GM21576 (cell line): Measurements from ENCODE around the gene MOSMO.
"Not testable (repeated sequence)": the region's sequence is repeated elsewhere in the genome, so short reads cannot be mapped to it uniquely, and the experiment has no call there.

Experiments
- ATAC-seq: cut with Tn5 transposase; IDR thresholded peaks from one replicate; pipeline ENCODE4 v1.9.1; 2021; ENCODE audit warnings: mild to moderate bottlenecking, moderate library complexity; ENCODE audit not compliant: unreplicated experiment

Gene MOSMO

DNA sequence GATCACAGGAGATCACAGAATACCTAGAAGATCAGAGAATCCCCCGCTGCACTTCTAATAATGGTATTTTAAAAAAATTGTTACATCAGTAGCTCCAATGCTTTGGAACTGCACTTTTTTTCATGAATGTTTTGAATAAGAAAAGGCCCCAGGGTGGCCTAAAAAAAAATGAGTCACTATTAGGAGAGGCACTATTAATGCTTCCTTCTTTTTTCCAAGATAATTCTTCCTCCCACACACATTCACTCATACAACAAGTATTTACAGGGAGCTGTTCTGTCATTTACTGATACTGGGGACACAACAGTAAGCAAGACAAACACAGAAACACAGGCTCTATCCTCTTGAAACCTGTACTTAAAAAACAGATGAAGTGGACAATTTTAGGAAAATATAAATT is 6.3 kb upstream of the MOSMO start:
- ATAC-seq = no peak

- not testable (repeated sequence) for ATAC-seq
These were observed 5.9 kb upstream of the MOSMO start for GRCh38 chr16:22002047-22002446.

DNA sequence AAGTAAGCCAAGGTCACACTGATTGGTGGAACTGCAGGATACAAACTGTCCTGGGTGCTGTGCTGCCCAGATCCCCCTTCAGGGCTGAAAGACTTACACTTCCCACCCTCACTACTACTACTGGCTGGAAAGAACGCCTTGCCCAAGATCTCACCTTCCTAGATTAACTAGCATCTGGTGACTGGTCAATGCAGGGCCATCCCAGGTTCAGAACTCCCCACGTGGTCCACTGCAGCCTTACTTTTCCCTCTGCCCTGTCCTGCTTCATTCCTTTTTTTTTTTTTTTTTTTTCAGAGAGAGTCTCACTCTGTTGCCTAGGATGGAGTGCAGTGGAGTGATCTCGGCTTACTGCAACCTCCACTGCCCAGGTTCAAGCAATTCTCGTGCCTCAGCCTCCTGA is 4.7 kb upstream of the MOSMO start:
- no peak for ATAC-seq

DNA sequence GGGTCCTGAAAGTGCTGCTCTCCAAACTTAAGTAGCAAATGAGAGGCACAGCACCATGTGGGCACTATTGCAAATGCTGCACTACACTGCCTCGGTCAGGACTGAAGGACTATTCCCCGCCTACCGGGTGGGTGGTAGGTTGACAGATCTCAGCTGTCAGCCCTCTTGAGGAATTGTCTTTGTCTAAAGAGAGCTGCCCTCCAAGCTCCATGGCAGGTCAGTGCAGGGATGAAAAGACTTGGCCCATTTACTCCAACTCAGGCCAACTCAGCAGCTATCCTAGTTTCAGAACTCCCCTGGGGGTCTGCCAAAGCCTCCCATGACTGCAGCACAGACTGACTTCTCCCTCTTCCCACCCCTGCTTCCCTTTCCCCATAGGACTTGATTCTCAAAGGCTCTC is 3.6 kb upstream of the MOSMO start:
- ATAC-seq = no peak

- no peak for ATAC-seq
These were observed 2.2 kb upstream of the MOSMO start for GRCh38 chr16:22005746-22006145.

DNA sequence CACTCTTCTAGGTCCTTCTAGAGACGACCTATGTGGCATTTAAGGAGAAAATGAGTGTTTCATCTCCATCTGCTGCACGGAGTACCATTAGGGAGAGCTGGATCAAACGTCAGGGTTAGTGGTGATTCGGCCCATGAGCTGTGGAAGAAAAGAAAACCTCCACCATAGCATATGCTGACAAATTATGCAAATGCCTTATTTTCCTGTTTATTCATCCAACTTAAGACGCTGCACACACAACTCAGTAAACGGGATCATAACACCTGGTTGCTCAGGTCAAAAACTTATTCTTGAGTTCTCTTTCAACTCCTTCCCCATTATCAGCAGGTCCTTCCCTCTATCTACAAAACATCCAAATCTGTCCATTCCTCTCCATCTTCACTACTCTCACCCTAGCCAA is 1.3 kb upstream of the MOSMO start:
- ATAC-seq = no peak

DNA sequence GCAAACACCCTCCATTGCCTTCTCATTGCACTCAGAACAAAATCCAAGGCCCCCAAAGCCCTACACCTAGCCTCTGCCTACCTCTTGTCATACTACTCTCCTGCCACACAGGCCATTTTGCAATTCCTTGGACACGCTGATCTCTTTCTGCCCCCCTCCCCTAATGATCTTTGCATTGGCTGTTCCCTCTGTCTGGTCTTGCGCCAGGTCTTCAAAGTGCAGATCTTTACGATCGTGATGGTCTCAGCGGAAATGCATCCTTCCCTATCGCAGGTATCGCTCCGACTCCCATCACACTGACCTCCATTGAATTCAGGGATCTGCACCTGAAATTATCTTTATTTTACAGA is 777 bp upstream of the MOSMO start:
- no peak for ATAC-seq

- ATAC-seq = peak; percentile 19
These were observed 526 bp downstream of the MOSMO start for GRCh38 chr16:22008215-22009059.

- ATAC-seq = no peak
These were observed 3.0 kb downstream of the MOSMO start for GRCh38 chr16:22010902-22011301.

DNA sequence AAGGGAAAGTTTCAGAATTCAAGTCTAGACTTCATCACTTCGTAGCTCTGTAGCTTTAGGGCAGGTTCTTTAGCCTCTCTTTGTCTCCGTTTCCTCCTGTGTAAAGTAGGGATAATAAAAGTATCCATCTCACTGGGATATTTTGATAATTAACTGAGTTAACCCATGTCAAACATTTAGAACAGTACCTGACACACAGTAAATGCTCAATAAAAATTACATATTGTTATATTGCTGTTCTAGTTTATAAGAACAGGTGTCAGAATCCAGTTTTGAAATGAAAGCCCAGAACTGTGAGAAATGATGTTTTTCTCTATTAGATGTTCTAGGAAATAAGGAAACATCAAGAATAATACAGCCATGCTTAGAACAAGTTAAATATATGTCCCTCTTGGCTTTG is 4.3 kb downstream of the MOSMO start:
- ATAC-seq = no peak

DNA sequence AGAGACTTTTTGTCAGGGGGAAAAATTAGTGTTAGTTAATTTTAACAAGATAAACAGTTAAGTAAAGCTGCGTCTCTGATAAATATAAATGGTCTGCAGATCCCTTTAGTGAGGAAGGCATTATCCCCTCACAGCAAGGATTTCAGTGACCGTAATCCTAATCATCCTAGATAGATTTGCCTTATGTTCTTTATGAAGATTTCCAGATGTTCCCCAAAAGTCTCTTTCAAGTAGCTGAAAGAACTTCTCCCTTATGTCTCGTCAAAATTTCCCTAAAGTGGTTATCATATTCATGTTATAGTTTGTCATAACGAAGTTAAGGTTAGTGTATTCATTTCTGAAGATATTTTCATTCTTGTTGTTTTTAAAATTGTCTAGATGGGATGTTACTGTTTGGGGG is 5.6 kb downstream of the MOSMO start:
- ATAC-seq = no peak

- no peak for ATAC-seq
These were observed 6.5 kb downstream of the MOSMO start for GRCh38 chr16:22014271-22014873.

DNA sequence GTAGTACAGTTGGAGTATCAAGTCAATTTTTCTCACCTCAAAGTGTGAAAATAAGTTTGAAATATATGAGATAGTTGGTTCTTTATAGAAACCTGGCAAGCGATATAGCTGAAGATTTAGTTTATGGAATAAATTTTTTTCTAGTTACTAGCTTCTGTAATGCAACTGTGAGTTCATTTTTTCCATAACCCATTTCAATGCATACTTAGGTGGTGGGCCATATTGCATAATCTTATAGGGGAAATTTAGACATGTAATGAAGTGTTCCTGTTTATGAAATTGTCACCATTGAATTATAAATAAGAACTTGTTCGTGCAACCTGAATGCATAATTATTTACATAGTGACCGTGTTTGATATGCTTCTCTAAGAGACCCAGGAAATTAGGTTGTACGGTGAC is 9.0 kb downstream of the MOSMO start:
- ATAC-seq = no peak

DNA sequence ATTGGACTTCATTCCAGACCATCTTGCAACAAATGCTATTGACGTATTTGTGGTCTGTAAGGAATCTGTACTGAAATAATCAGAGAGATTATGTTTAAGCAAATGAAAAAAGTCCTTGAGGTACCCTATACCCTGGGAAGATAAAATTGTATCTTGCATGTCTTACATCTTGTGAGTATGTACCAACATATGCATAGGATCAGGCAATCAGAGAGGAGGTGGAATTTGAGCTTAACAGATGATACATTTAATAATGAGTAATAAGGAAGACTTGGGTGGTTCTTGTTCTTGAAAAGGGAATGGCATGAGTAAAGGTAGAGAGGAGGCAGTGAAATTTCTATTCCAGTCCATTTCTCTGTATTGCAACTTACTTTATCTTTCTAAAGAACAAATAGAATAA is 10.6 kb downstream of the MOSMO start:
- ATAC-seq = no peak

DNA sequence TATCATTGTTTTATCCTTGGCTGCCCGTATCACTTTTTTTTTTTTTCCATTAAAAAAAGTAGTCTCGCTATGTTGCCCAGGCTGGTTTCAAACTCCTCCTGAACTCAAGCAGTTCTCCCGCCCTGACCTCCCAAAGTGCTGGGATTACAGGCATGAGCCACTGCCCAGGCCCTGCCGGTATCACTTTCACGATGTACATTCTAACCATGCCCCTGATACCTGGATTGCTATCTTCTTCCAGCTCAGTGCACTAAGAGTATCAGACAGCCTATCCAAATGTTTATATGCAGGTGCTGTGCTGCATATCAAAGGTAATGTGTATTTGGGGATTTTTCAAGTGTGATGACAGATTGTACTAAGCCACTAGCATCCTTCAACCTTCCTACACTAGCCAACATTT is 14.2 kb downstream of the MOSMO start:
- ATAC-seq = no peak

- no peak for ATAC-seq
These were observed 15.6 kb downstream of the MOSMO start for GRCh38 chr16:22023505-22023904.

DNA sequence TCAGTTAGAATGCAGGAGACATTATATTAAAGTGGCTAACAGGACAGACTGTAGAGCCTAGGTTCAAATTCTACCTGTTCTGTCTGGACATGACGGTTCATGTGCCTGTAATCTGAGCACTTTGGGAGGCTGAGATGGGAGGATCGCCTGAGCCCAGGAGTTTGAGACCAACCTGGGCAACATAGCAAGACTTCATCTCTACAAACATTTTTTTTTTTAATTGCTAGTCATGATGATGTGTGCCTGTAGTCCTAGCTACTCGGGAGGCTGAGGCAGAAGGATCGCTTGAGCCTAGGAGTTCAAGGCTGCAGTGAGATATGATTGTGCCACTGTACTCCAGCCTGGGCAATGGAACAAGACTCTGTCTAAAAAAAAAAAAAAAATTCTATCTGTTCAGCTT is 16.9 kb downstream of the MOSMO start:
- not testable (repeated sequence) for ATAC-seq

DNA sequence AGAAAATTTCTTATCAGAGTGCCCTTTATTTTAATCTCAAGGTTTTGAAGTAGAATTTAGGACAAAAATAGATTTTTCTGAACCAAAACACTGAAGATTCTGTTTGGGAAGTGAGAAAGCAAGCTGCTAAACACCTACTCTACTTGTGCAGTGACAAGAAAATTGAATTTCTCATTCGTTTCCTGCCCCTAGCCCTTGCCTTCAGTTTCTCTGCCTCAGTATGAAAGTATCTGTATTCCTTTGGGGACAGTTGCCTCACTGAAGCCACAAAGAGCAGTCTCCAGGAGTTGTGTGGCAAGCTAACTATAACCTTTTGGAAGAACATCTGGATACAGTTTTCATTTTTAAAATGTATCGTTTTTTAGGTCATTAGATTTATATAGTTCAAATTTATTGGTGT is 19.7 kb downstream of the MOSMO start:
- ATAC-seq = no peak

- no peak for ATAC-seq
These were observed 21.7 kb downstream of the MOSMO start for GRCh38 chr16:22029632-22030031.

GRCh38 chr16:22030087-22030812 is 22.3 kb downstream of the MOSMO start:
- ATAC-seq = no peak

GRCh38 chr16:22031483-22032083 is 23.7 kb downstream of the MOSMO start:
- no peak for ATAC-seq

GRCh38 chr16:22034503-22034902 is 26.6 kb downstream of the MOSMO start:
- ATAC-seq = no peak
